Ovary (tissue), 3 donors: ENCODE results near the gene GHRH.

ENCODE experiments used
- POLR2A ChIP-seq: fragments of 450-650 bp; IDR thresholded peaks from one replicate; pipeline ENCODE4 v1.6.1; 2017; ENCODE audit warnings: antibody characterized with exemption, mild to moderate bottlenecking, moderate library complexity
- TF ChIP-seq, protein P1 (sequence below), 3 donors: fragments of 450-650 bp in 2 of 3; fragments of 200-600 bp in 1 of 3; IDR thresholded peaks; one replicate each; pipeline versions ENCODE4 v1.5.1 to v1.8.0; 2016 to 2022; ENCODE audit warnings: antibody characterized with exemption in 3 of 3, mild to moderate bottlenecking in 1 of 3
- donor health status: DM: no; HTN: no; CAD: no.

DNA sequence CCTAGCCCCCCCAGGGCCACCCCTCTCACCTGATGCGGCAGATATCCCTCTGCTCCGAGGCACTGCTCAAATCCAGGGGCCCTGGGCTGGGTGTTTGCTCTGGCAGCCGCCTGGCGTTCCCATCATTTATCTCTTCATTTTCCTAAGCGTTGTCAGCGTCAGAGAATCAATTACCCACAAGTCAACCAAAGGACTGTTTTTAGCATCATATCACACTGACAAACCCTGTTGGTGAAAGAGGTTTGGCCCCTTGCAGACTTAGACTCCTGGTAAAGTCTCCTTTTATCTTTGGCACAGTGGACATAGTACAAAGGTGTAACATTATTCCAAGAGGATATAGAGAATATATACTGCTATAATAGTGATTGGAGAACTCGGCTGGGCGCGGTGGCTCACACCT, at the start of gene GHRH:
- TF ChIP-seq, protein P1, sequence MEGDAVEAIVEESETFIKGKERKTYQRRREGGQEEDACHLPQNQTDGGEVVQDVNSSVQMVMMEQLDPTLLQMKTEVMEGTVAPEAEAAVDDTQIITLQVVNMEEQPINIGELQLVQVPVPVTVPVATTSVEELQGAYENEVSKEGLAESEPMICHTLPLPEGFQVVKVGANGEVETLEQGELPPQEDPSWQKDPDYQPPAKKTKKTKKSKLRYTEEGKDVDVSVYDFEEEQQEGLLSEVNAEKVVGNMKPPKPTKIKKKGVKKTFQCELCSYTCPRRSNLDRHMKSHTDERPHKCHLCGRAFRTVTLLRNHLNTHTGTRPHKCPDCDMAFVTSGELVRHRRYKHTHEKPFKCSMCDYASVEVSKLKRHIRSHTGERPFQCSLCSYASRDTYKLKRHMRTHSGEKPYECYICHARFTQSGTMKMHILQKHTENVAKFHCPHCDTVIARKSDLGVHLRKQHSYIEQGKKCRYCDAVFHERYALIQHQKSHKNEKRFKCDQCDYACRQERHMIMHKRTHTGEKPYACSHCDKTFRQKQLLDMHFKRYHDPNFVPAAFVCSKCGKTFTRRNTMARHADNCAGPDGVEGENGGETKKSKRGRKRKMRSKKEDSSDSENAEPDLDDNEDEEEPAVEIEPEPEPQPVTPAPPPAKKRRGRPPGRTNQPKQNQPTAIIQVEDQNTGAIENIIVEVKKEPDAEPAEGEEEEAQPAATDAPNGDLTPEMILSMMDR (IDR thresholded peaks at IDR 0.05) = no peak
- TF ChIP-seq POLR2A = no peak
